GM23338 (cell line): ENCODE results near the gene CNNM1. TPM values are rescaled to one million over a fixed set of nuclear protein-coding genes. Genes with fewer than 3 reads are reported as not detected.

Experiments used
- ATAC-seq: fragments of 200-7000 bp; cut with Tn5 transposase; 3 replicates; pipeline ENCODE4 v1.9.1; 2020
- DNase-seq: peaks from one replicate; pipeline ENCODE4 v3.0.0-alpha.2; 2015; ENCODE audit warnings: low spot score
- H2AFZ ChIP-seq: fragments of 200-600 bp; sonication (generic); 2 replicates; pipeline ENCODE4 v1.8.0; 2016; ENCODE audit warnings: antibody characterized with exemption, mild to moderate bottlenecking, moderate library complexity
- H3F3A ChIP-seq: fragments of 200-600 bp; sonication (generic); replicated peaks from 2 replicates; pipeline ENCODE4 v1.8.0; 2017; ENCODE audit warnings: antibody characterized with exemption, mixed run types, low read depth
- H3K27ac ChIP-seq: fragments of 200-600 bp; sonication (generic); 2 replicates; pipeline ENCODE4 v1.6.1; 2016; ENCODE audit warnings: low read depth
- H3K27me3 ChIP-seq: fragments of 200-600 bp; sonication (generic); 2 replicates; pipeline ENCODE4 v1.8.0; 2016; ENCODE audit warnings: mild to moderate bottlenecking, mixed run types, moderate library complexity; ENCODE audit not compliant: insufficient read depth
- H3K36me3 ChIP-seq: fragments of 200-600 bp; sonication (generic); 2 replicates; pipeline ENCODE4 v1.8.0; 2016; ENCODE audit warnings: mild to moderate bottlenecking; ENCODE audit not compliant: insufficient read depth
- H3K4me1 ChIP-seq: fragments of 200-600 bp; sonication (generic); 2 replicates; pipeline ENCODE4 v1.8.0; 2016; ENCODE audit warnings: mild to moderate bottlenecking, moderate library complexity; ENCODE audit not compliant: insufficient read depth
- H3K4me2 ChIP-seq: fragments of 200-600 bp; sonication (generic); 2 replicates; pipeline ENCODE4 v1.7.1; 2017; ENCODE audit warnings: mixed run types
- H3K4me3 ChIP-seq: fragments of 200-600 bp; sonication (generic); 2 replicates; pipeline ENCODE4 v1.6.1; 2016; ENCODE audit warnings: mixed run types
- H3K79me2 ChIP-seq: fragments of 200-600 bp; sonication (generic); replicated peaks from 2 replicates; pipeline ENCODE4 v1.8.0; 2017; ENCODE audit warnings: mild to moderate bottlenecking; ENCODE audit not compliant: insufficient read depth
- H3K9me2 ChIP-seq: fragments of 200-600 bp; sonication (generic); 2 replicates; pipeline ENCODE4 v1.8.0; 2017; ENCODE audit not compliant: insufficient read depth
- H4K20me1 ChIP-seq: fragments of 200-600 bp; sonication (generic); replicated peaks from 2 replicates; pipeline ENCODE4 v1.8.0; 2017; ENCODE audit warnings: mild to moderate bottlenecking; ENCODE audit not compliant: insufficient read depth
- H3K27ac Mint-ChIP-seq: 2 replicates; pipeline ENCODE4 v1.8.0; 2020; ENCODE audit warnings: inconsistent platforms, mild to moderate bottlenecking, moderate library complexity, mixed read lengths
- H3K27me3 Mint-ChIP-seq: 3 replicates; pipeline ENCODE4 v1.8.0; 2022; ENCODE audit warnings: low read depth, mild to moderate bottlenecking, moderate library complexity, mixed read lengths, inconsistent platforms; ENCODE audit not compliant: insufficient read depth, poor library complexity
- H3K36me3 Mint-ChIP-seq: 3 replicates; pipeline ENCODE4 v1.8.0; 2021; ENCODE audit warnings: low read depth, mild to moderate bottlenecking, inconsistent platforms, moderate library complexity, mixed read lengths
- H3K4me1 Mint-ChIP-seq: 3 replicates; pipeline ENCODE4 v1.8.0; 2020; ENCODE audit warnings: mild to moderate bottlenecking, inconsistent platforms, mixed read lengths
- H3K4me3 Mint-ChIP-seq: 3 replicates; pipeline ENCODE4 v1.8.0; 2021; ENCODE audit warnings: moderate library complexity, mild to moderate bottlenecking, inconsistent platforms, mixed read lengths
- H3K9me3 Mint-ChIP-seq: 3 replicates; pipeline ENCODE4 v1.8.0; 2020; ENCODE audit warnings: moderate library complexity, mild to moderate bottlenecking, inconsistent platforms, mixed read lengths
- CREB1 ChIP-seq: fragments of 250-450 bp; sonication (Bioruptor Pico); IDR thresholded peaks from 2 replicates; pipeline ENCODE4 v1.5.0; 2020; ENCODE audit warnings: low read depth, mild to moderate bottlenecking, moderate library complexity
- EZH2 ChIP-seq: fragments of 200-600 bp; sonication (generic); IDR thresholded peaks from one replicate; pipeline ENCODE4 v1.8.0; 2017; ENCODE audit warnings: antibody characterized with exemption, mild to moderate bottlenecking, low read depth; ENCODE audit not compliant: unreplicated experiment
- EZH2phosphoT487 ChIP-seq: fragments of 200-600 bp; sonication (generic); IDR thresholded peaks from one replicate; pipeline ENCODE4 v1.8.1; 2018; ENCODE audit warnings: antibody characterized with exemption; ENCODE audit not compliant: unreplicated experiment
- JUNB ChIP-seq: IDR thresholded peaks from one replicate; pipeline ENCODE4 v1.6.1; 2016; ENCODE audit warnings: antibody characterized with exemption; ENCODE audit not compliant: unreplicated experiment
- NANOG ChIP-seq: IDR thresholded peaks from 2 replicates; pipeline ENCODE4 v1.6.1; 2016; ENCODE audit warnings: antibody characterized with exemption, borderline replicate concordance
- POLR2AphosphoS5 ChIP-seq: IDR thresholded peaks from 2 replicates; pipeline ENCODE4 v1.6.1; 2016; ENCODE audit warnings: antibody characterized with exemption, low read depth
- STAT1 ChIP-seq: IDR thresholded peaks from one replicate; pipeline ENCODE4 v1.6.1; 2016; ENCODE audit warnings: antibody characterized with exemption; ENCODE audit not compliant: unreplicated experiment
- ZNF114 ChIP-seq: fragments of 250-450 bp; sonication (Bioruptor Pico); IDR thresholded peaks from 2 replicates; pipeline ENCODE4 v1.5.0; 2020; ENCODE audit warnings: mild to moderate bottlenecking, moderate library complexity
- ZNF331 ChIP-seq: fragments of 250-450 bp; sonication (Bioruptor Pico); IDR thresholded peaks from 2 replicates; pipeline ENCODE4 v1.5.0; 2020; ENCODE audit warnings: low read depth, mild to moderate bottlenecking, moderate library complexity
- long read RNA-seq: library from polyadenylated mRNA; unstranded; transcript quantifications from one replicate; pipeline ENCODE4 v2.0.0, GENCODE V29; 2020; ENCODE audit not compliant: unreplicated experiment
- polyA plus RNA-seq: library from polyadenylated mRNA; unstranded; fragments of >200 nt; fragmentation: Nextera tagmentation; extraction: Ambion mirVana; gene quantifications from 2 replicates; pipeline ENCODE4 v1.2.1, GENCODE V29; 2016
- total RNA-seq: library from RNA; depleted of rRNA; stranded (reverse); fragments of >200 nt; shearing (Covaris generic); gene quantifications from 2 replicates; pipeline ENCODE4 v1.2.3, GENCODE V29; 2014; rRNA removed
- TF ChIP-seq, protein P1 (sequence below): IDR thresholded peaks from 2 replicates; pipeline ENCODE4 v1.6.1; 2016; ENCODE audit warnings: antibody characterized with exemption
- TF ChIP-seq, protein P2 (sequence below): IDR thresholded peaks from one replicate; pipeline ENCODE4 v1.6.1; 2018; ENCODE audit warnings: antibody characterized with exemption; ENCODE audit not compliant: unreplicated experiment
- TF ChIP-seq, protein P3 (sequence below), 2 experiments: fragments of 200-600 bp in 1 of 2; sonication (generic) in 1 of 2; conservative IDR thresholded peaks; 2 replicates each; pipeline versions ENCODE4 v1.5.1 to v1.6.1; 2016 to 2017; ENCODE audit warnings: antibody characterized with exemption in 2 of 2, low read depth in 2 of 2, mild to moderate bottlenecking in 2 of 2, moderate library complexity in 1 of 2
- TF ChIP-seq, protein P4 (sequence below): fragments of 250-450 bp; sonication (Bioruptor Pico); IDR thresholded peaks from 2 replicates; pipeline ENCODE4 v1.5.0; 2020; ENCODE audit warnings: mild to moderate bottlenecking, moderate library complexity

CNNM1 gene
- total RNA-seq (0.74 and 0.90 TPM in 2 replicates), polyA plus RNA-seq (0.37 and 0.52 TPM in 2 replicates)
- long read RNA-seq = 0 reads

DNA sequence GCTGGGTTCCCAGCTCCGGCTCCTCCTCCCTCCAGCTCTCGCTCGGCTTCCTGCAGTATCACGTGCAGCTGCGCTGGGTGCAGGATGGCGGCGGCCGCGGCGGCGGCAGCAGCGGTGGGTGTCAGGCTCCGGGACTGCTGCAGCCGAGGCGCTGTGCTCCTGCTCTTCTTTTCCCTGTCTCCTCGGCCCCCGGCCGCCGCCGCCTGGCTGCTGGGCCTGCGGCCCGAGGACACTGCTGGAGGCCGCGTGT, at the start of gene CNNM1:
CNNM1 (plus strand) TSS at position 53 of the 250 bp plus-strand sequence; CDS start at position 85, 32 bp downstream.
- Mint-ChIP-seq H3K4me1 (peaks cover 2% of the 10 kb centered on the region; the same call in 2 of the 3 replicates), H3K4me3 (peak within 1 kb of the TSS; percentile 67), H3K9me3 (peaks cover 4% of the 10 kb centered on the region; the same call in 1 of the 3 replicates), H3K27me3 (peaks cover 27% of the 10 kb centered on the region), H3K27ac (no peak within 1 kb of the TSS), H3K36me3 (peaks cover 4% of the 10 kb centered on the region; the same call in 1 of the 3 replicates)
- H3K9me2 ChIP-seq = no peaks in the 10 kb centered on the region
- H4K20me1 ChIP-seq = no peaks in the 10 kb centered on the region; the same call in 1 of the 2 replicates
- no peaks in the 10 kb centered on the region for H3K4me1 ChIP-seq
- no peak within 1 kb of the TSS for H3K27ac ChIP-seq
- H3K36me3 ChIP-seq = no peaks in the 10 kb centered on the region
- no peaks in the 10 kb centered on the region for H3F3A ChIP-seq
- H3K4me3 ChIP-seq = peak within 1 kb of the TSS; percentile 62
- no peaks in the 10 kb centered on the region for H3K79me2 ChIP-seq
- peak; percentile 73 for DNase-seq
- peak within 1 kb of the TSS; percentile 84 for H3K4me2 ChIP-seq
- H2AFZ ChIP-seq = peak within 1 kb of the TSS; percentile 95
- peak; percentile 83 for ATAC-seq
- H3K27me3 ChIP-seq = peaks cover 61% of the 10 kb centered on the region
- no peak for TF ChIP-seq ZNF114 (CRISPR knock-in tag)
- no peak for TF ChIP-seq NANOG
- TF ChIP-seq CREB1 (CRISPR knock-in tag) = no peak
- no peak for TF ChIP-seq JUNB
- no peak for TF ChIP-seq ZNF331
- TF ChIP-seq, protein P1, sequence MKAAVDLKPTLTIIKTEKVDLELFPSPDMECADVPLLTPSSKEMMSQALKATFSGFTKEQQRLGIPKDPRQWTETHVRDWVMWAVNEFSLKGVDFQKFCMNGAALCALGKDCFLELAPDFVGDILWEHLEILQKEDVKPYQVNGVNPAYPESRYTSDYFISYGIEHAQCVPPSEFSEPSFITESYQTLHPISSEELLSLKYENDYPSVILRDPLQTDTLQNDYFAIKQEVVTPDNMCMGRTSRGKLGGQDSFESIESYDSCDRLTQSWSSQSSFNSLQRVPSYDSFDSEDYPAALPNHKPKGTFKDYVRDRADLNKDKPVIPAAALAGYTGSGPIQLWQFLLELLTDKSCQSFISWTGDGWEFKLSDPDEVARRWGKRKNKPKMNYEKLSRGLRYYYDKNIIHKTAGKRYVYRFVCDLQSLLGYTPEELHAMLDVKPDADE = no peak
- TF ChIP-seq, protein P2, sequence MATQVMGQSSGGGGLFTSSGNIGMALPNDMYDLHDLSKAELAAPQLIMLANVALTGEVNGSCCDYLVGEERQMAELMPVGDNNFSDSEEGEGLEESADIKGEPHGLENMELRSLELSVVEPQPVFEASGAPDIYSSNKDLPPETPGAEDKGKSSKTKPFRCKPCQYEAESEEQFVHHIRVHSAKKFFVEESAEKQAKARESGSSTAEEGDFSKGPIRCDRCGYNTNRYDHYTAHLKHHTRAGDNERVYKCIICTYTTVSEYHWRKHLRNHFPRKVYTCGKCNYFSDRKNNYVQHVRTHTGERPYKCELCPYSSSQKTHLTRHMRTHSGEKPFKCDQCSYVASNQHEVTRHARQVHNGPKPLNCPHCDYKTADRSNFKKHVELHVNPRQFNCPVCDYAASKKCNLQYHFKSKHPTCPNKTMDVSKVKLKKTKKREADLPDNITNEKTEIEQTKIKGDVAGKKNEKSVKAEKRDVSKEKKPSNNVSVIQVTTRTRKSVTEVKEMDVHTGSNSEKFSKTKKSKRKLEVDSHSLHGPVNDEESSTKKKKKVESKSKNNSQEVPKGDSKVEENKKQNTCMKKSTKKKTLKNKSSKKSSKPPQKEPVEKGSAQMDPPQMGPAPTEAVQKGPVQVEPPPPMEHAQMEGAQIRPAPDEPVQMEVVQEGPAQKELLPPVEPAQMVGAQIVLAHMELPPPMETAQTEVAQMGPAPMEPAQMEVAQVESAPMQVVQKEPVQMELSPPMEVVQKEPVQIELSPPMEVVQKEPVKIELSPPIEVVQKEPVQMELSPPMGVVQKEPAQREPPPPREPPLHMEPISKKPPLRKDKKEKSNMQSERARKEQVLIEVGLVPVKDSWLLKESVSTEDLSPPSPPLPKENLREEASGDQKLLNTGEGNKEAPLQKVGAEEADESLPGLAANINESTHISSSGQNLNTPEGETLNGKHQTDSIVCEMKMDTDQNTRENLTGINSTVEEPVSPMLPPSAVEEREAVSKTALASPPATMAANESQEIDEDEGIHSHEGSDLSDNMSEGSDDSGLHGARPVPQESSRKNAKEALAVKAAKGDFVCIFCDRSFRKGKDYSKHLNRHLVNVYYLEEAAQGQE = no peak
- TF ChIP-seq EZH2phosphoT487 = no peak
- TF ChIP-seq POLR2AphosphoS5 = no peak
- no peak for TF ChIP-seq EZH2
- TF ChIP-seq, protein P3, sequence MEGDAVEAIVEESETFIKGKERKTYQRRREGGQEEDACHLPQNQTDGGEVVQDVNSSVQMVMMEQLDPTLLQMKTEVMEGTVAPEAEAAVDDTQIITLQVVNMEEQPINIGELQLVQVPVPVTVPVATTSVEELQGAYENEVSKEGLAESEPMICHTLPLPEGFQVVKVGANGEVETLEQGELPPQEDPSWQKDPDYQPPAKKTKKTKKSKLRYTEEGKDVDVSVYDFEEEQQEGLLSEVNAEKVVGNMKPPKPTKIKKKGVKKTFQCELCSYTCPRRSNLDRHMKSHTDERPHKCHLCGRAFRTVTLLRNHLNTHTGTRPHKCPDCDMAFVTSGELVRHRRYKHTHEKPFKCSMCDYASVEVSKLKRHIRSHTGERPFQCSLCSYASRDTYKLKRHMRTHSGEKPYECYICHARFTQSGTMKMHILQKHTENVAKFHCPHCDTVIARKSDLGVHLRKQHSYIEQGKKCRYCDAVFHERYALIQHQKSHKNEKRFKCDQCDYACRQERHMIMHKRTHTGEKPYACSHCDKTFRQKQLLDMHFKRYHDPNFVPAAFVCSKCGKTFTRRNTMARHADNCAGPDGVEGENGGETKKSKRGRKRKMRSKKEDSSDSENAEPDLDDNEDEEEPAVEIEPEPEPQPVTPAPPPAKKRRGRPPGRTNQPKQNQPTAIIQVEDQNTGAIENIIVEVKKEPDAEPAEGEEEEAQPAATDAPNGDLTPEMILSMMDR (conservative IDR thresholded peaks at IDR 0.05; ENCODE audit: low read depth in 2 of 2) = no peak
- TF ChIP-seq, protein P4, sequence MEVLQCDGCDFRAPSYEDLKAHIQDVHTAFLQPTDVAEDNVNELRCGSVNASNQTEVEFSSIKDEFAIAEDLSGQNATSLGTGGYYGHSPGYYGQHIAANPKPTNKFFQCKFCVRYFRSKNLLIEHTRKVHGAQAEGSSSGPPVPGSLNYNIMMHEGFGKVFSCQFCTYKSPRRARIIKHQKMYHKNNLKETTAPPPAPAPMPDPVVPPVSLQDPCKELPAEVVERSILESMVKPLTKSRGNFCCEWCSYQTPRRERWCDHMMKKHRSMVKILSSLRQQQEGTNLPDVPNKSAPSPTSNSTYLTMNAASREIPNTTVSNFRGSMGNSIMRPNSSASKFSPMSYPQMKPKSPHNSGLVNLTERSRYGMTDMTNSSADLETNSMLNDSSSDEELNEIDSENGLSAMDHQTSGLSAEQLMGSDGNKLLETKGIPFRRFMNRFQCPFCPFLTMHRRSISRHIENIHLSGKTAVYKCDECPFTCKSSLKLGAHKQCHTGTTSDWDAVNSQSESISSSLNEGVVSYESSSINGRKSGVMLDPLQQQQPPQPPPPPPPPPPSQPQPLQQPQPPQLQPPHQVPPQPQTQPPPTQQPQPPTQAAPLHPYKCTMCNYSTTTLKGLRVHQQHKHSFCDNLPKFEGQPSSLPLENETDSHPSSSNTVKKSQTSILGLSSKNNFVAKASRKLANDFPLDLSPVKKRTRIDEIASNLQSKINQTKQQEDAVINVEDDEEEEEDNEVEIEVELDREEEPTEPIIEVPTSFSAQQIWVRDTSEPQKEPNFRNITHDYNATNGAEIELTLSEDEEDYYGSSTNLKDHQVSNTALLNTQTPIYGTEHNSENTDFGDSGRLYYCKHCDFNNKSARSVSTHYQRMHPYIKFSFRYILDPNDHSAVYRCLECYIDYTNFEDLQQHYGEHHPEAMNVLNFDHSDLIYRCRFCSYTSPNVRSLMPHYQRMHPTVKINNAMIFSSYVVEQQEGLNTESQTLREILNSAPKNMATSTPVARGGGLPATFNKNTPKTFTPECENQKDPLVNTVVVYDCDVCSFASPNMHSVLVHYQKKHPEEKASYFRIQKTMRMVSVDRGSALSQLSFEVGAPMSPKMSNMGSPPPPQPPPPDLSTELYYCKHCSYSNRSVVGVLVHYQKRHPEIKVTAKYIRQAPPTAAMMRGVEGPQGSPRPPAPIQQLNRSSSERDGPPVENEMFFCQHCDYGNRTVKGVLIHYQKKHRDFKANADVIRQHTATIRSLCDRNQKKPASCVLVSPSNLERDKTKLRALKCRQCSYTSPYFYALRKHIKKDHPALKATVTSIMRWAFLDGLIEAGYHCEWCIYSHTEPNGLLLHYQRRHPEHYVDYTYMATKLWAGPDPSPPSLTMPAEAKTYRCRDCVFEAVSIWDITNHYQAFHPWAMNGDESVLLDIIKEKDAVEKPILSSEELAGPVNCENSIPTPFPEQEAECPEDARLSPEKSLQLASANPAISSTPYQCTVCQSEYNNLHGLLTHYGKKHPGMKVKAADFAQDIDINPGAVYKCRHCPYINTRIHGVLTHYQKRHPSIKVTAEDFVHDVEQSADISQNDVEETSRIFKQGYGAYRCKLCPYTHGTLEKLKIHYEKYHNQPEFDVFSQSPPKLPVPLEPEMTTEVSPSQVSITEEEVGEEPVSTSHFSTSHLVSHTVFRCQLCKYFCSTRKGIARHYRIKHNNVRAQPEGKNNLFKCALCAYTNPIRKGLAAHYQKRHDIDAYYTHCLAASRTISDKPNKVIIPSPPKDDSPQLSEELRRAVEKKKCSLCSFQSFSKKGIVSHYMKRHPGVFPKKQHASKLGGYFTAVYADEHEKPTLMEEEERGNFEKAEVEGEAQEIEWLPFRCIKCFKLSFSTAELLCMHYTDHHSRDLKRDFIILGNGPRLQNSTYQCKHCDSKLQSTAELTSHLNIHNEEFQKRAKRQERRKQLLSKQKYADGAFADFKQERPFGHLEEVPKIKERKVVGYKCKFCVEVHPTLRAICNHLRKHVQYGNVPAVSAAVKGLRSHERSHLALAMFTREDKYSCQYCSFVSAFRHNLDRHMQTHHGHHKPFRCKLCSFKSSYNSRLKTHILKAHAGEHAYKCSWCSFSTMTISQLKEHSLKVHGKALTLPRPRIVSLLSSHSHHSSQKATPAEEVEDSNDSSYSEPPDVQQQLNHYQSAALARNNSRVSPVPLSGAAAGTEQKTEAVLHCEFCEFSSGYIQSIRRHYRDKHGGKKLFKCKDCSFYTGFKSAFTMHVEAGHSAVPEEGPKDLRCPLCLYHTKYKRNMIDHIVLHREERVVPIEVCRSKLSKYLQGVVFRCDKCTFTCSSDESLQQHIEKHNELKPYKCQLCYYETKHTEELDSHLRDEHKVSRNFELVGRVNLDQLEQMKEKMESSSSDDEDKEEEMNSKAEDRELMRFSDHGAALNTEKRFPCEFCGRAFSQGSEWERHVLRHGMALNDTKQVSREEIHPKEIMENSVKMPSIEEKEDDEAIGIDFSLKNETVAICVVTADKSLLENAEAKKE (CRISPR knock-in tag) = no peak
- no peak for TF ChIP-seq STAT1
